Vagina (tissue), 2 donors: ENCODE data around the gene LRP3.

Experiments used
- CTCF ChIP-seq, 3 experiments: fragments of 450-650 bp in 2 of 3; fragments of 200-600 bp in 1 of 3; sonication (generic) in 1 of 3; IDR thresholded peaks; one replicate each; pipeline ENCODE4 v1.5.1; 2017 to 2019; ENCODE audit warnings: antibody characterized with exemption in 3 of 3, mild to moderate bottlenecking in 2 of 3, moderate library complexity in 2 of 3
- POLR2A ChIP-seq, 2 donors: fragments of 450-650 bp; IDR thresholded peaks; one replicate each; pipeline ENCODE4 v1.6.1; 2017; ENCODE audit warnings: antibody characterized with exemption in 2 of 2, mild to moderate bottlenecking in 2 of 2, moderate library complexity in 2 of 2

- TF ChIP-seq CTCF (IDR thresholded peaks at IDR 0.05) (no peak), POLR2A (IDR thresholded peaks at IDR 0.05) (no peak)
These were observed 42.7 kb downstream of the LRP3 start for GRCh38 chr19:33236696-33237390.
